ENCODE measurements around the gene AFF4. TPM values are rescaled to one million over a fixed set of nuclear protein-coding genes. Genes with fewer than 3 reads are reported as not detected.

The AFF4 gene
- total and polyA plus RNA-seq, 8 donors, result 59.5 to 86.1 (median 66.7) TPM

- intact Hi-C loops (cut with DNase I), result no loop called here
- DNase-seq (no peak), ATAC-seq (no peak)
- Histone ChIP-seq H3K4me3 (no peak overlapping the region), H3K27me3 (no peaks in the 10 kb centered on the region), H3K27ac (no peak overlapping the region), H3K4me1 (no peaks in the 10 kb centered on the region), H3K9me3 (no peaks in the 10 kb centered on the region), H3K36me3 (no peaks in the 10 kb centered on the region)
- no peak for TF ChIP-seq CTCF (IDR thresholded peaks at IDR 0.05)
Measured at GRCh38 chr5:132848270-132848669, 115.2 kb downstream of the AFF4 start.

DNA sequence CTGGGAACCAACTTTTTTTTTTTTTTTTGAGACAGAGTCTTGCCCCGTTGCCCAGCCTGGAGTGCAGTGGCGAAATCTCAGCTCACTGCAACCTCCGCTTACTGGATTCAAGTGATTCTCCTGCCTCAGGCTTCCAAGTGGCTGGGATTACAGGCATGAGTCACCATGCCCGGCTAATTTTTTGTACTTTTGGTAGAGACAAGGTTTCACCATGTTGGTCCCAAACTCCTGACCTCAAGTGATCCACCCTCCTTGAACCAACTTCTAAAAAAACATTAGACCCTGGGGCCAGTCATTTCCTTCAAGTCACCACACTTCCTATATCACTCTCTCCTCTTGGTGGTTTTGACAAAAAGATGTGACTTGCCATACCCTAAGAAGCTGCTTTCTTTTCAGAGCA, 122.1 kb downstream of the AFF4 start:
- Histone ChIP-seq H3K4me1 (peaks cover 10 to 30% of the 10 kb centered on the region in 2 donors), H3K27me3 (no peaks in the 10 kb centered on the region), H3K4me3 (no peak overlapping the region), H3K36me3 (no peaks in the 10 kb centered on the region), H3K9me3 (no peaks in the 10 kb centered on the region), H3K27ac (peak overlapping the region; percentile 64 to 79)
- TF ChIP-seq CTCF (IDR thresholded peaks at IDR 0.05), result no peak
- ATAC-seq (peak; percentile 70), DNase-seq (no peak)
- intact Hi-C loops (cut with DNase I), result no loop called here

- no peak for TF ChIP-seq CTCF (IDR thresholded peaks at IDR 0.05)
- H3K27me3 ChIP-seq, result no peaks in the 10 kb centered on the region
- no peaks in the 10 kb centered on the region for H3K9me3 ChIP-seq
- no peaks in the 10 kb centered on the region for H3K36me3 ChIP-seq
- intact Hi-C loops (cut with DNase I), result no loop called here
- no peak for DNase-seq
- no peak overlapping the region for H3K4me3 ChIP-seq
- H3K27ac ChIP-seq, result peak overlapping the region; percentile 64 to 79
- peak; percentile 36 for ATAC-seq
- H3K4me1 ChIP-seq, result peaks cover 10 to 30% of the 10 kb centered on the region in 2 donors
Measured at GRCh38 chr5:132840896-132841295, 122.5 kb downstream of the AFF4 start.

- Histone ChIP-seq H3K9me3 (no peaks in the 10 kb centered on the region), H3K27me3 (no peaks in the 10 kb centered on the region), H3K4me1 (peaks cover 10 to 30% of the 10 kb centered on the region in 2 donors), H3K4me3 (no peak overlapping the region), H3K27ac (peak overlapping the region; percentile 64 to 79), H3K36me3 (no peaks in the 10 kb centered on the region)
- DNase-seq (no peak), ATAC-seq (no peak)
- intact Hi-C loops (cut with DNase I), result no loop called here
- TF ChIP-seq CTCF (IDR thresholded peaks at IDR 0.05), result no peak
Measured at GRCh38 chr5:132840313-132840712, 123.1 kb downstream of the AFF4 start.

- Histone ChIP-seq H3K27ac (peak overlapping the region; percentile 64 to 79), H3K4me3 (no peak overlapping the region), H3K4me1 (peaks cover 10 to 30% of the 10 kb centered on the region in 2 donors), H3K36me3 (no peaks in the 10 kb centered on the region), H3K27me3 (no peaks in the 10 kb centered on the region), H3K9me3 (no peaks in the 10 kb centered on the region)
- no peak for DNase-seq
- intact Hi-C loops (cut with DNase I), result no loop called here
- no peak for TF ChIP-seq CTCF (IDR thresholded peaks at IDR 0.05)
- ATAC-seq, result peak; percentile 58
Measured at GRCh38 chr5:132839426-132840301, 123.8 kb downstream of the AFF4 start.
